GM12875 (cell line): Measurements from ENCODE around the gene PLA2G4F.

ENCODE experiments used
- H3K4me3 ChIP-seq: one replicate; pipeline ENCODE4 v1.5.1; 2011; ENCODE audit warnings: low read depth, low read length, control low read depth
- CTCF ChIP-seq: IDR thresholded peaks from 2 replicates; pipeline ENCODE4 v1.5.1; 2011; ENCODE audit warnings: low read depth, mild to moderate bottlenecking, control low read depth, inconsistent platforms, low read length, moderate library complexity, borderline replicate concordance; ENCODE audit not compliant: insufficient read depth

The PLA2G4F gene

DNA sequence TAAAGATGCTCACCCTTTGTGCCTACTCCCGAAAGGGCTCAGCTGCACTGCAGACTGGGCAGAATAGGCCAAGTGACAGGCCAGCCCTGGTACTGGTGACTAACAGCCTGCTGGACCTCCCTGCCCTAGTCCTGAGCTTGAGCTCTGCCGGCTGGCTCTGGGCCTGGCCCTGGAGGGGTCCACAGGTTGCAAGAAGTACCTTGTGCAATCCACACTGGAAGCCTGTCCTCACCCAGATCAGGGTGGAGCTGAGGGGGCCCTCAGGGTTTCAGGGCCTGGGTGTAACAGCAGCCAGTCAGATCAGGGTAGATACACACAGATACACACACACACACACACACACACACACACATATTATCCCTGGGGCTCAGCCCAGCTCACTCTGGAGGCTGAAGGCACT is 34.8 kb downstream of the PLA2G4F start:
- H3K4me3 ChIP-seq: no peak overlapping the region
- TF ChIP-seq CTCF: no peak

DNA sequence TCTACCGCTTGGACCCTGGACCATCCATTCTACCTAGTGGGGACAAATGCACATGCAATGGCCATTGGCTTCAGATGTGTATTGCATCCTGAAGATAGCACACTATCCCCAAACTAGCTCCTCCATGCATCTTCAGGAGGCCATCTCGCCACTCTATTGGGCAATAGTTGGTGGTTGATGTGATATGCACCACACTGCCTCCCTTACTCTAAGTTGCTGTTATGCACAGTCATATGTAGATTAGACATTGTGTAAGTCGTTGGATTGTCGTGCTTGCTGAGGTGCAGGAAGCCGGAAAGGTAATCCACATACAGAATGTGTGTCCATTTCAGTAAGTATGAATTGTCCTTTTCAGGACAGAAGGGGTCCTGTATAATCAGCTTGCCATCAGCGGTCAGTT is 35.4 kb downstream of the PLA2G4F start:
- no peak overlapping the region for H3K4me3 ChIP-seq
- no peak for TF ChIP-seq CTCF

- no peak overlapping the region for H3K4me3 ChIP-seq
- TF ChIP-seq CTCF: no peak
Measured at GRCh38 chr15:42120285-42120684, 36.2 kb downstream of the PLA2G4F start.

DNA sequence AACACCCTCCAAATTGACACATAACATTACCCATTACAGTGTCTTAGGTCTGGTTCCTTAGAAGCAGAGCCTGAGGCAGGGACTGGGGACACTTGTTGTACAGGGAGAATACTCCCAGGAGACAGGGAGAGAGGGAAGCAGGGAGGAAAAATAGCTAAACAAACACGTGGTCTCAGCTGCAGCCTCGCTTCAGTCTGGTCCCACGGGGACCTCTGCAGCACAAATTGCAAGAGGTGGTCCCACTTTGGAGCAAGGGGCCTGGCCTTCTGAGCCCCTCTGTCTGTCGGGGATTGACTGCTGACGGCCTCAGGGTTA is 37.0 kb downstream of the PLA2G4F start:
- no peak for TF ChIP-seq CTCF
- no peak overlapping the region for H3K4me3 ChIP-seq

GRCh38 chr15:42118650-42119445 is 37.6 kb downstream of the PLA2G4F start:
- no peak for TF ChIP-seq CTCF
- H3K4me3 ChIP-seq: no peak overlapping the region

- no peak overlapping the region for H3K4me3 ChIP-seq
- TF ChIP-seq CTCF: no peak
Measured at GRCh38 chr15:42111924-42112323, 44.5 kb downstream of the PLA2G4F start.

GRCh38 chr15:42110367-42110766 is 46.1 kb downstream of the PLA2G4F start:
- TF ChIP-seq CTCF: no peak
- no peak overlapping the region for H3K4me3 ChIP-seq
